TTC549 (cell line): ENCODE results near the gene CEP170B.
"Not testable (repeated sequence)": the region's sequence is repeated elsewhere in the genome, so short reads cannot be mapped to it uniquely, and the experiment has no call there.

ENCODE experiments used
- FAIRE-seq: peaks from 2 replicates; lab custom pipeline; 2012; peaks lifted over from hg19 to GRCh38; lab: Jason Lieb, UNC

CEP170B gene

GRCh38 chr14:104933746-104934733, 69.0 kb downstream of the CEP170B start:
- no peak for FAIRE-seq

- no peak for FAIRE-seq
Measured at GRCh38 chr14:104935026-104935650, 70.1 kb downstream of the CEP170B start.

GRCh38 chr14:104935955-104936354, 70.9 kb downstream of the CEP170B start:
- FAIRE-seq = no peak

GRCh38 chr14:104936361-104937155, 71.5 kb downstream of the CEP170B start:
- no peak for FAIRE-seq

GRCh38 chr14:104937161-104937560, 72.1 kb downstream of the CEP170B start:
- no peak for FAIRE-seq

GRCh38 chr14:104937694-104938365, 72.8 kb downstream of the CEP170B start:
- FAIRE-seq = no peak

- FAIRE-seq = no peak
Measured at GRCh38 chr14:104938436-104938835, 73.4 kb downstream of the CEP170B start.

- FAIRE-seq = no peak
Measured at GRCh38 chr14:104938960-104939359, 73.9 kb downstream of the CEP170B start.

GRCh38 chr14:104939666-104940410, 74.8 kb downstream of the CEP170B start:
- FAIRE-seq = no peak

GRCh38 chr14:104940526-104941150, 75.6 kb downstream of the CEP170B start:
- FAIRE-seq = no peak

- FAIRE-seq = no peak
Measured at GRCh38 chr14:104941508-104942365, 76.7 kb downstream of the CEP170B start.

- FAIRE-seq = no peak
Measured at GRCh38 chr14:104942586-104942985, 77.5 kb downstream of the CEP170B start.

GRCh38 chr14:104943216-104944015, 78.3 kb downstream of the CEP170B start:
- FAIRE-seq = not testable (repeated sequence)

GRCh38 chr14:104944016-104944308, 78.9 kb downstream of the CEP170B start:
- FAIRE-seq = not testable (repeated sequence)

GRCh38 chr14:104944436-104945205, 79.6 kb downstream of the CEP170B start:
- FAIRE-seq = not testable (repeated sequence)

GRCh38 chr14:104945266-104945665, 80.2 kb downstream of the CEP170B start:
- FAIRE-seq = not testable (repeated sequence)
